ENCODE results near the gene SNAPC3.

SNAPC3 gene

DNA sequence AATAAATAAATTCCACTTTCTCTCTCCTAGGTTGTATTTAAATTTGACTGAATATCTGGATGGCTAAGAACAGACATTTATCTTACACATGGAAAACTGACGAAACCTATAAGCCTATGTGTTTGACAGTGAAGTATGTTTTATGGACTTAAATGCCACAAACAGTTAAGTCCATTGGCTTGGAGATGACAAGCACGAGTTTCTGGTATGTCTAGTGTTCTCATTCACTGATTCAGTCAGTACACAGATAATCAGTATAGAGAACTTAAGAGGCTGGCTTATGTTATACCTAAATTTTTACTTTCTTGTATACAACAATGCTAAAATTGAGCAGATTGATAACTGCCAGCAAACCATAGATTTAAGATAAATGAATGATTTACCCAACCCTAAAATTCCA lies 38.9 kb downstream of the SNAPC3 start:
- DNase-seq (ENCODE audit: low read depth): no peak
- TF ChIP-seq, protein P1, sequence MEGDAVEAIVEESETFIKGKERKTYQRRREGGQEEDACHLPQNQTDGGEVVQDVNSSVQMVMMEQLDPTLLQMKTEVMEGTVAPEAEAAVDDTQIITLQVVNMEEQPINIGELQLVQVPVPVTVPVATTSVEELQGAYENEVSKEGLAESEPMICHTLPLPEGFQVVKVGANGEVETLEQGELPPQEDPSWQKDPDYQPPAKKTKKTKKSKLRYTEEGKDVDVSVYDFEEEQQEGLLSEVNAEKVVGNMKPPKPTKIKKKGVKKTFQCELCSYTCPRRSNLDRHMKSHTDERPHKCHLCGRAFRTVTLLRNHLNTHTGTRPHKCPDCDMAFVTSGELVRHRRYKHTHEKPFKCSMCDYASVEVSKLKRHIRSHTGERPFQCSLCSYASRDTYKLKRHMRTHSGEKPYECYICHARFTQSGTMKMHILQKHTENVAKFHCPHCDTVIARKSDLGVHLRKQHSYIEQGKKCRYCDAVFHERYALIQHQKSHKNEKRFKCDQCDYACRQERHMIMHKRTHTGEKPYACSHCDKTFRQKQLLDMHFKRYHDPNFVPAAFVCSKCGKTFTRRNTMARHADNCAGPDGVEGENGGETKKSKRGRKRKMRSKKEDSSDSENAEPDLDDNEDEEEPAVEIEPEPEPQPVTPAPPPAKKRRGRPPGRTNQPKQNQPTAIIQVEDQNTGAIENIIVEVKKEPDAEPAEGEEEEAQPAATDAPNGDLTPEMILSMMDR (IDR thresholded peaks at IDR 0.05; ENCODE audit: control insufficient read depth, insufficient read depth, low read depth, low read length, missing control alignments): no peak
- no peak overlapping the region for H3K4me3 ChIP-seq (ENCODE audit: control insufficient read depth, low read depth, low read length)

DNA sequence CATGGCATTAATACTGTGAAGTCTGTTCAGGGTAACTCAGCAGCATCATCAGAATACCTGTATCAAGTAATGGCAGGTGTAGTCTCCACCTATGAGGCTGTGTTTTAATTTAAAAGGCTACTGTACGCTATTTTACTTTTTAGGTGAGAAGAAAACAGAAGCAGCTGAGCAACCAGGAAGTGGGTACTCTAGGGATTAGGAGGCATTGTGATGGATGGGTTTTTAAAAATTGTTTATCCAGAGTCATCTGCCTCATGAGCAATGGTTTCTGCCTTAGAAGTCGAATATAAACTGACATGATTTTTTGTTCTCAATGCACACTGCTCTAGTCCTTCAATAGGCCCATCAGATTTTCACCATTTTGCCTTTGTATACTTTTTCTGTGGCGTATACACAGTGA lies 45.5 kb downstream of the SNAPC3 start:
- TF ChIP-seq, protein P1 (IDR thresholded peaks at IDR 0.05; ENCODE audit: control insufficient read depth, insufficient read depth, low read depth, low read length, missing control alignments): no peak
- DNase-seq (ENCODE audit: low read depth): no peak
- no peak overlapping the region for H3K4me3 ChIP-seq (ENCODE audit: control insufficient read depth, low read depth, low read length)

DNA sequence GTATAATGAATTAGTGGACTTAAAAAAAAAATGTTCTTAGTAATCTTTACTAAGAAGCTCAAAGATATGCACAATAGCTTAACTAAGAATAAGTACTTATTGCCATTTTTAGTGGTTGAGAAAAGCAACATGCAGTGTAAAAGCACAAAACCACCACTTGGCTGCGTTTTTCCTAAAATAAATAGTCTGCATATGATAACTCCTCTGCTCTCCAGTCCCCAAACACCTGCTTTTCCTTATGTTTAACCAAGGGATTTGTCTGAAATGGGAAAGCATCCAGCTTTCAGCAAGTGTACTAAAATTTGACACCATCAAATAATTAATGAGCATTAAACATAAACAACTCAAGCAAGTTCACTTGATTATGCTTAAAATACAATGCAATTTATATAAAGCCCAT lies 46.7 kb downstream of the SNAPC3 start:
- H3K4me3 ChIP-seq (ENCODE audit: control insufficient read depth, low read depth, low read length): no peak overlapping the region
- DNase-seq (ENCODE audit: low read depth): no peak
- TF ChIP-seq, protein P1 (IDR thresholded peaks at IDR 0.05; ENCODE audit: control insufficient read depth, insufficient read depth, low read depth, low read length, missing control alignments): no peak

DNA sequence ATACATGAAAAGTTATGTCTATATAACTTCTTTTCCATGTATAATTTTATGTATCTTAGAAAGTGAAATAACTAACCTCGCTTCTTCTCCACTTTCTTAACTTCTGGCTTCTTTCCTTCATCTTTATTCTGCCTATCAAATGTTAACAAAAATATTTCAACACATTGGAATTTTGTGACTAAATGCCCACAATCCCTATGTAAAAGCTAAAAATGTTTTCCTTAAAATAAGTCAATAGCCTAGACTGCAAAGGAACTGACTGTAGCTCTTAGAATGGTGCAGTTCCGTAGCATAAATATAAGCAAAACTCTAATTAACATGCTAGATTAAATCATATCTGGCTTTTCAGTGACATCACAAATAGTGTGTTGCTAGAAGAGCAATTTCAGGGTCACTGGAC lies 47.2 kb downstream of the SNAPC3 start:
- H3K4me3 ChIP-seq (ENCODE audit: control insufficient read depth, low read depth, low read length): no peak overlapping the region
- DNase-seq (ENCODE audit: low read depth): no peak
- TF ChIP-seq, protein P1 (IDR thresholded peaks at IDR 0.05; ENCODE audit: control insufficient read depth, insufficient read depth, low read depth, low read length, missing control alignments): no peak

DNA sequence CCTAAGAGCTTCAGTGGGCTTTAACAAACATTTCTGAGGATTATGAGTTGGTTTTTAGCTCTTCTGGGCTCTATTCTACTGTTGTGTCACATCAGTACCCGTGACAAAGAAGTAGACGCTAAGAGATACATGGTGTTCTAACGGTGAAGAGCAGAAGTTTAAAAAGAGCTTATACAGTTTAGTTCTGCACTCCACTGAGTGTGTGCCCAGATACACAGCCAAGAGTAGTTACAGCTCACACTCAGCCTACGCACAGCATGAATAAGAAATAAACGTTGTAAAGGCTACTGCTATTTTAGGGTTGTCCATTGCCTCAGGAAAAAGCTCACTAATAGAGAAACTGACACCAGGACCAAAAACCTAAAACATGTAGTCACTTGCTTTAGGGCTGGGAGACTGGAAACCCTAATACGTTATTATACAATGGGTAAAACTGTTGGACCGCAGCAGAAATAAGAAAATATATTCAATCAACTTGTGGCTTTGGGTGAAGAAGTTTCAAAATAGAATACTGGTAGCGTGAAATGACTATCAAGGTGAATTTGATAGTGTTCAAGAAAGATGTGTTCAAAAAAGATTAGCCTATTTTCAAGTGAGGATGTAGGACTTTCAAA lies 53.4 kb downstream of the SNAPC3 start:
- DNase-seq (ENCODE audit: low read depth): no peak
- H3K4me3 ChIP-seq (ENCODE audit: control insufficient read depth, low read depth, low read length): no peak overlapping the region
- TF ChIP-seq, protein P1 (IDR thresholded peaks at IDR 0.05; ENCODE audit: control insufficient read depth, insufficient read depth, low read depth, low read length, missing control alignments): no peak

DNA sequence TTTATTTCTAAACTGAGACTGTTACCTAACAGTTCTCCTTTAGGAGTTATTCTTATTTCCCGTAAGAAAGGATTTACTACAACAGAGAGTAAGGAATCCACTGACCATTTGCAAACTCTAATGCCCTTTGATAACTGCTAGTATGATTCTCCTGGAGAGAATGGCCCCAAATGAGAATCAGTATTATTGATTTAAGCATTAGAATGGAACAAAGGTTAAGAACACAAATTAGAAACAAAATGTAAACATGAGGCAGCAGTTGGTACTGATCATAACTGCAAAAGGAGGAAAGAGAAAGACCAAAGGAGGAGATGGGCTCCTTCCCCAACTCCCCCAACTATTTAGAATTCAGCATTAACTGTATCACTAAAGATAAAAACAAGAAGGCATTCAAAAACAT lies 57.4 kb downstream of the SNAPC3 start:
- no peak for DNase-seq (ENCODE audit: low read depth)
- H3K4me3 ChIP-seq (ENCODE audit: control insufficient read depth, low read depth, low read length): no peak overlapping the region
- TF ChIP-seq, protein P1 (IDR thresholded peaks at IDR 0.05; ENCODE audit: control insufficient read depth, insufficient read depth, low read depth, low read length, missing control alignments): no peak

DNA sequence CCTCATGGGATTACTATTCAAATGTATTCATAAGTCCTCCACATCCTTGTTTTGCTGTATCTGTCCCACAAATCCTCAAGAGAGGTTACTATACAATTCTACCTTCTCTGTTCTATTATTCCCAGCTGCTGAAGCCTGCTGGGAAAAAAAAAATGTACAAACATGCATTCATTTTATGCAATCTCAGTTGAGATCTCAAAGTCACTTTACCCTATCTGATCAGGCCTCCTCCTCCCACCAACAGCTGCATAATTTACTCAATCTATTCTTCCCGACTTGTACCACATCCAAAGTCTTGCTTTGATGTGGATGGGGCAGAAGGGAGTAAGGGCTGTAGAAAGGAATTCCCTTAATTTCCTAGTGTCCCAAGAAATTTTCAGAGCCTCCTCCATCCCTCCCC lies 59.5 kb downstream of the SNAPC3 start:
- DNase-seq (ENCODE audit: low read depth): no peak
- TF ChIP-seq, protein P1 (IDR thresholded peaks at IDR 0.05; ENCODE audit: control insufficient read depth, insufficient read depth, low read depth, low read length, missing control alignments): no peak
- no peak overlapping the region for H3K4me3 ChIP-seq (ENCODE audit: control insufficient read depth, low read depth, low read length)
